GM23338 (cell line): Measurements from ENCODE around the gene GFI1B. TPM values are rescaled to one million over a fixed set of nuclear protein-coding genes. Genes with fewer than 3 reads are reported as not detected.

Experiments
- ATAC-seq: fragments of 200-7000 bp; cut with Tn5 transposase; 3 replicates; pipeline ENCODE4 v1.9.1; 2020
- DNase-seq: peaks from one replicate; pipeline ENCODE4 v3.0.0-alpha.2; 2015; ENCODE audit warnings: low spot score
- H2AFZ ChIP-seq: fragments of 200-600 bp; sonication (generic); 2 replicates; pipeline ENCODE4 v1.8.0; 2016; ENCODE audit warnings: antibody characterized with exemption, mild to moderate bottlenecking, moderate library complexity
- H3F3A ChIP-seq: fragments of 200-600 bp; sonication (generic); replicated peaks from 2 replicates; pipeline ENCODE4 v1.8.0; 2017; ENCODE audit warnings: antibody characterized with exemption, mixed run types, low read depth
- H3K27ac ChIP-seq: fragments of 200-600 bp; sonication (generic); 2 replicates; pipeline ENCODE4 v1.6.1; 2016; ENCODE audit warnings: low read depth
- H3K27me3 ChIP-seq: fragments of 200-600 bp; sonication (generic); 2 replicates; pipeline ENCODE4 v1.8.0; 2016; ENCODE audit warnings: mild to moderate bottlenecking, mixed run types, moderate library complexity; ENCODE audit not compliant: insufficient read depth
- H3K36me3 ChIP-seq: fragments of 200-600 bp; sonication (generic); 2 replicates; pipeline ENCODE4 v1.8.0; 2016; ENCODE audit warnings: mild to moderate bottlenecking; ENCODE audit not compliant: insufficient read depth
- H3K4me1 ChIP-seq: fragments of 200-600 bp; sonication (generic); 2 replicates; pipeline ENCODE4 v1.8.0; 2016; ENCODE audit warnings: mild to moderate bottlenecking, moderate library complexity; ENCODE audit not compliant: insufficient read depth
- H3K4me2 ChIP-seq: fragments of 200-600 bp; sonication (generic); 2 replicates; pipeline ENCODE4 v1.7.1; 2017; ENCODE audit warnings: mixed run types
- H3K4me3 ChIP-seq: fragments of 200-600 bp; sonication (generic); 2 replicates; pipeline ENCODE4 v1.6.1; 2016; ENCODE audit warnings: mixed run types
- H3K79me2 ChIP-seq: fragments of 200-600 bp; sonication (generic); replicated peaks from 2 replicates; pipeline ENCODE4 v1.8.0; 2017; ENCODE audit warnings: mild to moderate bottlenecking; ENCODE audit not compliant: insufficient read depth
- H3K9me2 ChIP-seq: fragments of 200-600 bp; sonication (generic); 2 replicates; pipeline ENCODE4 v1.8.0; 2017; ENCODE audit not compliant: insufficient read depth
- H4K20me1 ChIP-seq: fragments of 200-600 bp; sonication (generic); replicated peaks from 2 replicates; pipeline ENCODE4 v1.8.0; 2017; ENCODE audit warnings: mild to moderate bottlenecking; ENCODE audit not compliant: insufficient read depth
- H3K27ac Mint-ChIP-seq: 2 replicates; pipeline ENCODE4 v1.8.0; 2020; ENCODE audit warnings: inconsistent platforms, mild to moderate bottlenecking, moderate library complexity, mixed read lengths
- H3K27me3 Mint-ChIP-seq: 3 replicates; pipeline ENCODE4 v1.8.0; 2022; ENCODE audit warnings: low read depth, mild to moderate bottlenecking, moderate library complexity, mixed read lengths, inconsistent platforms; ENCODE audit not compliant: insufficient read depth, poor library complexity
- H3K36me3 Mint-ChIP-seq: 3 replicates; pipeline ENCODE4 v1.8.0; 2021; ENCODE audit warnings: low read depth, mild to moderate bottlenecking, inconsistent platforms, moderate library complexity, mixed read lengths
- H3K4me1 Mint-ChIP-seq: 3 replicates; pipeline ENCODE4 v1.8.0; 2020; ENCODE audit warnings: mild to moderate bottlenecking, inconsistent platforms, mixed read lengths
- H3K4me3 Mint-ChIP-seq: 3 replicates; pipeline ENCODE4 v1.8.0; 2021; ENCODE audit warnings: moderate library complexity, mild to moderate bottlenecking, inconsistent platforms, mixed read lengths
- H3K9me3 Mint-ChIP-seq: 3 replicates; pipeline ENCODE4 v1.8.0; 2020; ENCODE audit warnings: moderate library complexity, mild to moderate bottlenecking, inconsistent platforms, mixed read lengths
- CREB1 ChIP-seq: fragments of 250-450 bp; sonication (Bioruptor Pico); IDR thresholded peaks from 2 replicates; pipeline ENCODE4 v1.5.0; 2020; ENCODE audit warnings: low read depth, mild to moderate bottlenecking, moderate library complexity
- CTCF ChIP-seq, 2 experiments: fragments of 200-600 bp in 1 of 2; sonication (generic) in 1 of 2; conservative IDR thresholded peaks; 2 replicates each; pipeline versions ENCODE4 v1.5.1 to v1.6.1; 2016 to 2017; ENCODE audit warnings: antibody characterized with exemption in 2 of 2, low read depth in 2 of 2, mild to moderate bottlenecking in 2 of 2, moderate library complexity in 1 of 2
- EZH2phosphoT487 ChIP-seq: fragments of 200-600 bp; sonication (generic); IDR thresholded peaks from one replicate; pipeline ENCODE4 v1.8.1; 2018; ENCODE audit warnings: antibody characterized with exemption; ENCODE audit not compliant: unreplicated experiment
- JUNB ChIP-seq: IDR thresholded peaks from one replicate; pipeline ENCODE4 v1.6.1; 2016; ENCODE audit warnings: antibody characterized with exemption; ENCODE audit not compliant: unreplicated experiment
- POLR2AphosphoS5 ChIP-seq: IDR thresholded peaks from 2 replicates; pipeline ENCODE4 v1.6.1; 2016; ENCODE audit warnings: antibody characterized with exemption, low read depth
- REST ChIP-seq: IDR thresholded peaks from one replicate; pipeline ENCODE4 v1.6.1; 2018; ENCODE audit warnings: antibody characterized with exemption; ENCODE audit not compliant: unreplicated experiment
- ZNF114 ChIP-seq: fragments of 250-450 bp; sonication (Bioruptor Pico); IDR thresholded peaks from 2 replicates; pipeline ENCODE4 v1.5.0; 2020; ENCODE audit warnings: mild to moderate bottlenecking, moderate library complexity
- polyA plus RNA-seq: library from polyadenylated mRNA; unstranded; fragments of >200 nt; fragmentation: Nextera tagmentation; extraction: Ambion mirVana; gene quantifications from 2 replicates; pipeline ENCODE4 v1.2.1, GENCODE V29; 2016
- total RNA-seq: library from RNA; depleted of rRNA; stranded (reverse); fragments of >200 nt; shearing (Covaris generic); gene quantifications from 2 replicates; pipeline ENCODE4 v1.2.3, GENCODE V29; 2014

GFI1B gene
- total and polyA plus RNA-seq, 2 experiments from 2014 or later = 0.38 TPM; not detected in 1

GRCh38 chr9:132944294-132945185 is 34.0 kb upstream of the GFI1B start, which contains the start of gene TSC1:
TSC1 (minus strand) TSS chr9:132944616; CDS start chr9:132928872, 15,744 bp downstream.
- peak within 1 kb of the TSS; percentile 90 for H3K4me3 Mint-ChIP-seq
- peaks cover 37% of the 10 kb centered on the region for H3K4me1 ChIP-seq
- H3K27me3 ChIP-seq = no peaks in the 10 kb centered on the region
- no peaks in the 10 kb centered on the region for H3K9me2 ChIP-seq
- H3K9me3 Mint-ChIP-seq = no peaks in the 10 kb centered on the region; the same call in 2 of the 3 replicates
- H3K4me1 Mint-ChIP-seq = peaks cover 58% of the 10 kb centered on the region
- peak within 1 kb of the TSS; percentile 100 for H3K27ac ChIP-seq
- H3K79me2 ChIP-seq = peaks cover 47% of the 10 kb centered on the region
- H3K4me3 ChIP-seq = peak within 1 kb of the TSS; percentile 99
- peaks cover 12% of the 10 kb centered on the region for H3K27me3 Mint-ChIP-seq
- H3F3A ChIP-seq = no peaks in the 10 kb centered on the region
- H3K36me3 ChIP-seq = no peaks in the 10 kb centered on the region
- TF ChIP-seq JUNB = no peak
- 0 out of 2 replicates have a peak, but pooled peaks have one; percentile 32 for TF ChIP-seq ZNF114
- peak; percentile 89 for TF ChIP-seq CREB1 (CRISPR knock-in tag)
- TF ChIP-seq EZH2phosphoT487 = no peak
- peak; percentile 63 for TF ChIP-seq POLR2AphosphoS5
- no peaks in the 10 kb centered on the region; the same call in 1 of the 2 replicates for H4K20me1 ChIP-seq
- ATAC-seq = peak; percentile 82
- H3K36me3 Mint-ChIP-seq = no peaks in the 10 kb centered on the region
- DNase-seq = peak; percentile 97
- H2AFZ ChIP-seq = peak within 1 kb of the TSS; percentile 99
- H3K27ac Mint-ChIP-seq = peak within 1 kb of the TSS; percentile 100
- H3K4me2 ChIP-seq = peak within 1 kb of the TSS; percentile 89

- H3K4me3 Mint-ChIP-seq = peak overlapping the region; percentile 90
- DNase-seq = no peak
- H3K27ac ChIP-seq = 0 out of 2 replicates have a peak overlapping the region, but pooled peaks have one; percentile 69
Observed at GRCh38 chr9:132945186-132946130, 33.0 kb upstream of the GFI1B start.

More at GRCh38 chr9:132945186-132946130, 33.0 kb upstream of the GFI1B start:
- Histone ChIP-seq H4K20me1 (no peaks in the 10 kb centered on the region; the same call in 1 of the 2 replicates), H3K4me1 (peaks cover 34% of the 10 kb centered on the region), H3K27me3 (no peaks in the 10 kb centered on the region), H3K9me2 (no peaks in the 10 kb centered on the region), H3K4me2 (peak overlapping the region; percentile 89), H3F3A (no peaks in the 10 kb centered on the region), H2AFZ (peak overlapping the region; percentile 94), H3K79me2 (peaks cover 38% of the 10 kb centered on the region), H3K36me3 (no peaks in the 10 kb centered on the region), H3K4me3 (peak overlapping the region; percentile 99)
- H3K36me3 Mint-ChIP-seq = no peaks in the 10 kb centered on the region
- peak overlapping the region; percentile 72; the same call in 1 of the 2 replicates for H3K27ac Mint-ChIP-seq
- ATAC-seq = peak; percentile 22
- H3K27me3 Mint-ChIP-seq = peaks cover 14% of the 10 kb centered on the region
- H3K4me1 Mint-ChIP-seq = peaks cover 51% of the 10 kb centered on the region
- TF ChIP-seq EZH2phosphoT487 = no peak
- no peak for TF ChIP-seq CTCF (conservative IDR thresholded peaks at IDR 0.05; ENCODE audit: low read depth in 2 of 2)
- TF ChIP-seq REST = no peak
- no peaks in the 10 kb centered on the region; the same call in 2 of the 3 replicates for H3K9me3 Mint-ChIP-seq
